OCI-LY7 (cell line): Measurements from ENCODE around the gene MTHFD1L. TPM values are rescaled to one million over a fixed set of nuclear protein-coding genes. Genes with fewer than 3 reads are reported as not detected.

Experiments
- BruUV-seq: library from RNA; stranded (reverse); fragments of 400-500 nt; replicated peaks from 2 replicates; lab custom pipeline; 2021; lab: Mats Ljungman, UMichigan
- CTCF ChIA-PET: fragments of 300-600 bp; sonication (Branson Sonifier 250); formaldehyde crosslinking; loops from one replicate; lab custom pipeline; 2022; ENCODE audit warnings: antibody characterized with exemption; ENCODE audit not compliant: unreplicated experiment; lab: Charles Lee
- POLR2A ChIA-PET: fragments of 300-600 bp; sonication (Branson Sonifier 250); formaldehyde crosslinking; loops from one replicate; lab custom pipeline; 2022; ENCODE audit warnings: antibody characterized with exemption; lab: Charles Lee
- DNase-seq: peaks from one replicate; pipeline ENCODE4 v3.0.0-alpha.2; 2015; ENCODE audit warnings: low spot score
- H2AFZ ChIP-seq: fragments of 200-600 bp; sonication (generic), shearing (Covaris generic); 2 replicates; pipeline ENCODE4 v1.6.1; 2014; ENCODE audit warnings: mild to moderate bottlenecking, antibody characterized with exemption, low read length, moderate library complexity
- H3K27ac ChIP-seq: fragments of 200-600 bp; sonication (generic); 2 replicates; pipeline ENCODE4 v1.5.1; 2014; ENCODE audit warnings: mixed run types, low read depth, mild to moderate bottlenecking, moderate library complexity, low read length, inconsistent platforms; ENCODE audit not compliant: poor library complexity, severe bottlenecking
- H3K36me3 ChIP-seq: fragments of 200-600 bp; sonication (generic); 2 replicates; pipeline ENCODE4 v1.6.1; 2014; ENCODE audit warnings: mild to moderate bottlenecking, antibody characterized with exemption, low read length, moderate library complexity, mixed read lengths; ENCODE audit not compliant: insufficient read depth
- H3K4me1 ChIP-seq: fragments of 200-600 bp; sonication (generic); 2 replicates; pipeline ENCODE4 v1.5.1; 2014; ENCODE audit warnings: mild to moderate bottlenecking, low read length; ENCODE audit not compliant: insufficient read depth, poor library complexity, severe bottlenecking
- H3K4me2 ChIP-seq: fragments of 200-600 bp; sonication (generic); 2 replicates; pipeline ENCODE4 v1.6.1; 2014; ENCODE audit warnings: mild to moderate bottlenecking, low read length
- H3K4me3 ChIP-seq: fragments of 200-600 bp; sonication (generic); 2 replicates; pipeline ENCODE4 v1.5.1; 2014; ENCODE audit warnings: mild to moderate bottlenecking, low read depth, low read length; ENCODE audit not compliant: poor library complexity, severe bottlenecking
- H3K79me2 ChIP-seq: fragments of 200-600 bp; sonication (generic); 2 replicates; pipeline ENCODE4 v1.6.1; 2016; ENCODE audit warnings: low read depth, mild to moderate bottlenecking, low read length, moderate library complexity, mixed read lengths; ENCODE audit not compliant: insufficient read depth
- H3K9me2 ChIP-seq: fragments of 200-600 bp; sonication (generic); 2 replicates; pipeline ENCODE4 v1.6.1; 2016; ENCODE audit warnings: mild to moderate bottlenecking, low read length, mixed read lengths; ENCODE audit not compliant: insufficient read depth
- H3K9me3 ChIP-seq: fragments of 200-600 bp; sonication (generic); 2 replicates; pipeline ENCODE4 v1.6.1; 2014; ENCODE audit warnings: mild to moderate bottlenecking, mixed run types, low read length, mixed read lengths
- H4K20me1 ChIP-seq: fragments of 200-600 bp; sonication (generic); 2 replicates; pipeline ENCODE4 v1.6.1; 2014; ENCODE audit warnings: mild to moderate bottlenecking, antibody characterized with exemption, low read length, moderate library complexity, mixed read lengths; ENCODE audit not compliant: insufficient read depth
- CTCF ChIP-seq: fragments of 200-600 bp; sonication (generic); conservative IDR thresholded peaks from 2 replicates; pipeline ENCODE4 v1.5.1; 2014; ENCODE audit warnings: mild to moderate bottlenecking, antibody characterized with exemption, low read length, moderate library complexity, mixed read lengths
- EZH2phosphoT487 ChIP-seq: fragments of 200-600 bp; sonication (generic); IDR thresholded peaks from 2 replicates; pipeline ENCODE4 v1.6.1; 2018; ENCODE audit warnings: low read depth, borderline replicate concordance, mild to moderate bottlenecking, mixed run types, antibody characterized with exemption, low read length, moderate library complexity, mixed read lengths
- intact Hi-C: fragments of 100-400 bp; cut with micrococcal nuclease; formaldehyde crosslinking; loops from one replicate; pipeline ENCODE4 v1.10.0; 2022; ENCODE audit not compliant: unreplicated experiment
- total RNA-seq, 2 experiments: library from RNA; depleted of rRNA in 1 of 2; stranded (reverse); fragments of >200 nt in 1 of 2; shearing (Covaris generic) in 1 of 2; gene quantifications; 2 replicates each; pipeline ENCODE4 v1.2.3, GENCODE V29; 2014 to 2022

MTHFD1L gene
- total RNA-seq, 2 experiments from 2014 or later: 68.4 to 144 TPM

GRCh38 chr6:150897400-150897943 lies 32.0 kb downstream of the MTHFD1L start:
- Histone ChIP-seq H3K9me3 (no peaks in the 10 kb centered on the region), H3K36me3 (peaks cover 85% of the 10 kb centered on the region), H3K4me1 (peaks cover 5% of the 10 kb centered on the region), H4K20me1 (no peaks in the 10 kb centered on the region), H3K79me2 (no peaks in the 10 kb centered on the region), H3K27ac (no peak overlapping the region), H3K4me3 (no peak overlapping the region), H2AFZ (no peak overlapping the region), H3K9me2 (no peaks in the 10 kb centered on the region), H3K4me2 (no peak overlapping the region)
- ChIA-PET CTCF (no interaction called here), POLR2A (no interaction called here)
- no peak for DNase-seq
- BruUV-seq: no TSS peak
- intact Hi-C loops: no loop called here
- TF ChIP-seq EZH2phosphoT487: no peak

- intact Hi-C loops: no loop called here
- peaks cover 83% of the 10 kb centered on the region for H3K36me3 ChIP-seq
- ChIA-PET CTCF (no interaction called here), POLR2A (interaction anchor here (1.0 kb wide), 1 partner anchor 224 kb away, joined by 3 read pairs; no protein-coding TSS in a partner anchor)
- TF ChIP-seq EZH2phosphoT487: no peak
- TF ChIP-seq CTCF: no peak
- no peak overlapping the region for H2AFZ ChIP-seq
- no peak overlapping the region for H3K27ac ChIP-seq
- no peak for DNase-seq
- no peaks in the 10 kb centered on the region for H4K20me1 ChIP-seq
- no TSS peak for BruUV-seq
- H3K4me1 ChIP-seq: peaks cover 5% of the 10 kb centered on the region
- H3K4me2 ChIP-seq: no peak overlapping the region
- no peaks in the 10 kb centered on the region for H3K9me3 ChIP-seq
- no peaks in the 10 kb centered on the region for H3K79me2 ChIP-seq
- no peaks in the 10 kb centered on the region for H3K9me2 ChIP-seq
- H3K4me3 ChIP-seq: no peak overlapping the region
These were observed 33.1 kb downstream of the MTHFD1L start for GRCh38 chr6:150898399-150899170.

- Histone ChIP-seq H3K4me3 (no peak overlapping the region), H3K4me2 (no peak overlapping the region), H4K20me1 (no peaks in the 10 kb centered on the region), H3K4me1 (peaks cover 5% of the 10 kb centered on the region), H3K27ac (no peak overlapping the region), H3K36me3 (peaks cover 83% of the 10 kb centered on the region), H3K79me2 (no peaks in the 10 kb centered on the region), H2AFZ (no peak overlapping the region), H3K9me3 (no peaks in the 10 kb centered on the region), H3K9me2 (no peaks in the 10 kb centered on the region)
- POLR2A ChIA-PET: interaction anchor here (1.0 kb wide), 1 partner anchor 225 kb away, joined by 3 read pairs; no protein-coding TSS in a partner anchor
- TF ChIP-seq CTCF: no peak
- no peak for TF ChIP-seq EZH2phosphoT487
- DNase-seq: no peak
- CTCF ChIA-PET: no interaction called here
- BruUV-seq: no TSS peak
- intact Hi-C loops: no loop called here
These were observed 33.7 kb downstream of the MTHFD1L start for GRCh38 chr6:150899231-150899630.
